ENCODE measurements around the gene CFAP91.

GRCh38 chr3:119679874-119680273 is 22.9 kb upstream of the CFAP91 start:
- TF ChIP-seq, protein P1, sequence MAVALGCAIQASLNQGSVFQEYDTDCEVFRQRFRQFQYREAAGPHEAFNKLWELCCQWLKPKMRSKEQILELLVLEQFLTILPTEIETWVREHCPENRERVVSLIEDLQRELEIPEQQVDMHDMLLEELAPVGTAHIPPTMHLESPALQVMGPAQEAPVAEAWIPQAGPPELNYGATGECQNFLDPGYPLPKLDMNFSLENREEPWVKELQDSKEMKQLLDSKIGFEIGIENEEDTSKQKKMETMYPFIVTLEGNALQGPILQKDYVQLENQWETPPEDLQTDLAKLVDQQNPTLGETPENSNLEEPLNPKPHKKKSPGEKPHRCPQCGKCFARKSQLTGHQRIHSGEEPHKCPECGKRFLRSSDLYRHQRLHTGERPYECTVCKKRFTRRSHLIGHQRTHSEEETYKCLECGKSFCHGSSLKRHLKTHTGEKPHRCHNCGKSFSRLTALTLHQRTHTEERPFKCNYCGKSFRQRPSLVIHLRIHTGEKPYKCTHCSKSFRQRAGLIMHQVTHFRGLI (tag by site-specific recombination; IDR thresholded peaks at IDR 0.05) = no peak
- TF ChIP-seq ZBTB10 (tag by site-specific recombination; IDR thresholded peaks at IDR 0.05) (no peak), ZNF202 (tag by site-specific recombination; IDR thresholded peaks at IDR 0.05; ENCODE audit: borderline replicate concordance) (no peak), ZNF404 (tag by site-specific recombination; IDR thresholded peaks at IDR 0.05) (no peak), CTCF (tag by site-specific recombination; IDR thresholded peaks at IDR 0.05) (no peak), WT1 (tag by site-specific recombination; IDR thresholded peaks at IDR 0.05) (no peak), ZNF335 (tag by site-specific recombination; conservative IDR thresholded peaks at IDR 0.05) (no peak), ZNF223 (tag by site-specific recombination; IDR thresholded peaks at IDR 0.05) (no peak)
- TF ChIP-seq, protein P2, sequence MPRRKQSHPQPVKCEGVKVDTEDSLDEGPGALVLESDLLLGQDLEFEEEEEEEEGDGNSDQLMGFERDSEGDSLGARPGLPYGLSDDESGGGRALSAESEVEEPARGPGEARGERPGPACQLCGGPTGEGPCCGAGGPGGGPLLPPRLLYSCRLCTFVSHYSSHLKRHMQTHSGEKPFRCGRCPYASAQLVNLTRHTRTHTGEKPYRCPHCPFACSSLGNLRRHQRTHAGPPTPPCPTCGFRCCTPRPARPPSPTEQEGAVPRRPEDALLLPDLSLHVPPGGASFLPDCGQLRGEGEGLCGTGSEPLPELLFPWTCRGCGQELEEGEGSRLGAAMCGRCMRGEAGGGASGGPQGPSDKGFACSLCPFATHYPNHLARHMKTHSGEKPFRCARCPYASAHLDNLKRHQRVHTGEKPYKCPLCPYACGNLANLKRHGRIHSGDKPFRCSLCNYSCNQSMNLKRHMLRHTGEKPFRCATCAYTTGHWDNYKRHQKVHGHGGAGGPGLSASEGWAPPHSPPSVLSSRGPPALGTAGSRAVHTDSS (tag by site-specific recombination; IDR thresholded peaks at IDR 0.05) = no peak
